Measurements from ENCODE around the gene AGO1.

DNA sequence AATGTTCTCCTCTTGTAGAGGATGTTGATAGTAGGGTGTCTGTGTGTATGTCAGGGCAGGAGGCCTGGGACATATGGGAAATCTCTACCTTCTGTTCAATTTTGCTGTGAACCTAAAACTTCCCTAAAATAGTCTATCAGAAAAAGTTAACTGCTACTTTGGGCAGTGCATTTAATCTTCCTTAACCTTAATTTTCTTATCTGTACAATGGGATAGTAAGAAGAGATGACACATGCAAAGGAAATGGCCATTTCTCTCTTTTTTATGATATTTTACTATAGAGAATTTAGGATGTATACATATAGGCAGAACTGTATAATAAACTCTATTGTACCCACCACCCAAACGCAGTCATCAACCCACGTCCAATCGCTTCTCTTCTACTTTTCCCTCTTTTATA is 56.5 kb downstream of the AGO1 start:
- TF ChIP-seq, protein P1, sequence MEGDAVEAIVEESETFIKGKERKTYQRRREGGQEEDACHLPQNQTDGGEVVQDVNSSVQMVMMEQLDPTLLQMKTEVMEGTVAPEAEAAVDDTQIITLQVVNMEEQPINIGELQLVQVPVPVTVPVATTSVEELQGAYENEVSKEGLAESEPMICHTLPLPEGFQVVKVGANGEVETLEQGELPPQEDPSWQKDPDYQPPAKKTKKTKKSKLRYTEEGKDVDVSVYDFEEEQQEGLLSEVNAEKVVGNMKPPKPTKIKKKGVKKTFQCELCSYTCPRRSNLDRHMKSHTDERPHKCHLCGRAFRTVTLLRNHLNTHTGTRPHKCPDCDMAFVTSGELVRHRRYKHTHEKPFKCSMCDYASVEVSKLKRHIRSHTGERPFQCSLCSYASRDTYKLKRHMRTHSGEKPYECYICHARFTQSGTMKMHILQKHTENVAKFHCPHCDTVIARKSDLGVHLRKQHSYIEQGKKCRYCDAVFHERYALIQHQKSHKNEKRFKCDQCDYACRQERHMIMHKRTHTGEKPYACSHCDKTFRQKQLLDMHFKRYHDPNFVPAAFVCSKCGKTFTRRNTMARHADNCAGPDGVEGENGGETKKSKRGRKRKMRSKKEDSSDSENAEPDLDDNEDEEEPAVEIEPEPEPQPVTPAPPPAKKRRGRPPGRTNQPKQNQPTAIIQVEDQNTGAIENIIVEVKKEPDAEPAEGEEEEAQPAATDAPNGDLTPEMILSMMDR (IDR thresholded peaks at IDR 0.05; ENCODE audit: borderline replicate concordance, extremely low read depth, low read length, poor library complexity, severe bottlenecking) = no peak
- no peak for TF ChIP-seq EZH2 (IDR thresholded peaks at IDR 0.05; ENCODE audit: borderline replicate concordance, low read depth, low read length, severe bottlenecking)

Data from DND-41 (cell line).